Body of pancreas (tissue), 4 donors: Measurements from ENCODE around the gene LRIT2.

Source experiments
- CTCF ChIP-seq, 7 experiments: fragments of 450-650 bp in 4 of 7; fragments of 200-600 bp in 3 of 7; sonication (generic) in 3 of 7; IDR thresholded peaks; one replicate each; pipeline ENCODE4 v1.5.1; 2016 to 2019; ENCODE audit warnings: antibody characterized with exemption in 7 of 7
- POLR2A ChIP-seq, 3 donors: fragments of 450-650 bp; IDR thresholded peaks; one replicate each; pipeline ENCODE4 v1.6.1; 2016; ENCODE audit warnings: antibody characterized with exemption in 3 of 3, mild to moderate bottlenecking in 2 of 3

DNA sequence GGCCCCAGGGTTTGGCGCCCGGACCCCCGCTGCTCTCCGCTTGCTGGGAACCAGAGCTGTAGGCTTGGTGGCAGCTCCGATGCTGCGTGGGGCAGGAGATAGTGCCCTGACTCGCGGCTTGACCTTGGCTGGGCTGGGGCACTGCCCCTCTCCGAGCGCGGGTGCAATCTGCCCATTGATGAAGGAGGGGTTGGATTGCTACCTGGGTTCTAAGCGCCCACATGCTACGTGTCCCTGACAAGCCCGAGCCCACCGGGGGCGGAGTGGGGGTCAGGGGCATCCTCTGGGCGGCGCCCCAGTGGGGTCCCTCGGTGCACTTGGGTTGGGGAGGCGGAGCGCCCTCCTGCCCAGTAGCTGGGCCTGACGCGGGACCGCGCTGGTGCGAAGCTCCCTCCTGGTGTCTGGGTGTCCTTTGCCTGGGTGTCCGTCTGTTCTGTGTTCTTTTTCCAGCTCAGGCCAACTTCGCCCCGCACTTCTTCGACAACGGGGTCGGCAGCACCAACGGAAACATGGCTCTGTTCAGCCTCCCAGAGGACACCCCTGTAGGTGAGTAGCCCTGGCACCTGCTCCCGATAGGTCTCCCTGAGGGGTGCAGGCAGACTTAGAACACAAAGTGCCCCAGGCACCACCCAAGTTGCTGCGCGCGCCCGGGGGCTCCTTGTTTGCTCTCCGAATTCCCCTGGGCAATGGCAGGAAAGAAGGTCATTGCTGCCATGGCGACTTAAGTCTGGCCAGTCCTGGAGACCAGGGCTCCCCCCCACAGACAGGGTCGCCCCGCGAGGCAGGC is 30.1 kb downstream of the LRIT2 start:
- TF ChIP-seq CTCF (IDR thresholded peaks at IDR 0.05) (no peak), POLR2A (IDR thresholded peaks at IDR 0.05) (no peak)
